HFF-Myc (cell line): ENCODE measurements around the gene POLD1.

ENCODE experiments used
- DNase-seq: peaks from one replicate; pipeline ENCODE4 v3.0.0-alpha.2; 2011; ENCODE audit warnings: low read depth; ENCODE audit errors: extremely low read depth
- H3K4me3 ChIP-seq: replicated peaks from 2 replicates; pipeline ENCODE4 v1.5.1; 2011; ENCODE audit warnings: low read depth, mild to moderate bottlenecking, control low read depth, low read length
- CTCF ChIP-seq: IDR thresholded peaks from 2 replicates; pipeline ENCODE4 v1.5.1; 2012; ENCODE audit warnings: mild to moderate bottlenecking, low read depth, low read length, control low read depth; ENCODE audit errors: missing control alignments

POLD1 gene

GRCh38 chr19:50425581-50425980, 41.4 kb downstream of the POLD1 start:
- DNase-seq: no peak
- no peak for TF ChIP-seq CTCF
- no peak overlapping the region for H3K4me3 ChIP-seq

GRCh38 chr19:50427318-50427925, 43.3 kb downstream of the POLD1 start:
- DNase-seq: no peak
- peak overlapping the region; percentile 9; the same call in 1 of the 2 replicates for H3K4me3 ChIP-seq
- TF ChIP-seq CTCF: no peak

DNA sequence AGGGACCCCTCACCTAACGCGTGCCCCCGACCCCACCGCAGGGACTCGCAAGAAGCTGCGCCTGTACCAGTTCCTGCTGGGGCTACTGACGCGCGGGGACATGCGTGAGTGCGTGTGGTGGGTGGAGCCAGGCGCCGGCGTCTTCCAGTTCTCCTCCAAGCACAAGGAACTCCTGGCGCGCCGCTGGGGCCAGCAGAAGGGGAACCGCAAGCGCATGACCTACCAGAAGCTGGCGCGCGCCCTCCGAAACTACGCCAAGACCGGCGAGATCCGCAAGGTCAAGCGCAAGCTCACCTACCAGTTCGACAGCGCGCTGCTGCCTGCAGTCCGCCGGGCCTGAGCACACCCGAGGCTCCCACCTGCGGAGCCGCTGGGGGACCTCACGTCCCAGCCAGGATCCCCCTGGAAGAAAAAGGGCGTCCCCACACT, 43.9 kb downstream of the POLD1 start:
- peak; percentile 19 for DNase-seq
- TF ChIP-seq CTCF: no peak
- H3K4me3 ChIP-seq: peak overlapping the region; percentile 9; the same call in 1 of the 2 replicates

- no peak for TF ChIP-seq CTCF
- H3K4me3 ChIP-seq: no peak overlapping the region
- DNase-seq: no peak
Observed at GRCh38 chr19:50428772-50429463, 44.8 kb downstream of the POLD1 start.

- no peak for DNase-seq
- H3K4me3 ChIP-seq: no peak overlapping the region
- no peak for TF ChIP-seq CTCF
Observed at GRCh38 chr19:50430888-50431342, 46.8 kb downstream of the POLD1 start.

DNA sequence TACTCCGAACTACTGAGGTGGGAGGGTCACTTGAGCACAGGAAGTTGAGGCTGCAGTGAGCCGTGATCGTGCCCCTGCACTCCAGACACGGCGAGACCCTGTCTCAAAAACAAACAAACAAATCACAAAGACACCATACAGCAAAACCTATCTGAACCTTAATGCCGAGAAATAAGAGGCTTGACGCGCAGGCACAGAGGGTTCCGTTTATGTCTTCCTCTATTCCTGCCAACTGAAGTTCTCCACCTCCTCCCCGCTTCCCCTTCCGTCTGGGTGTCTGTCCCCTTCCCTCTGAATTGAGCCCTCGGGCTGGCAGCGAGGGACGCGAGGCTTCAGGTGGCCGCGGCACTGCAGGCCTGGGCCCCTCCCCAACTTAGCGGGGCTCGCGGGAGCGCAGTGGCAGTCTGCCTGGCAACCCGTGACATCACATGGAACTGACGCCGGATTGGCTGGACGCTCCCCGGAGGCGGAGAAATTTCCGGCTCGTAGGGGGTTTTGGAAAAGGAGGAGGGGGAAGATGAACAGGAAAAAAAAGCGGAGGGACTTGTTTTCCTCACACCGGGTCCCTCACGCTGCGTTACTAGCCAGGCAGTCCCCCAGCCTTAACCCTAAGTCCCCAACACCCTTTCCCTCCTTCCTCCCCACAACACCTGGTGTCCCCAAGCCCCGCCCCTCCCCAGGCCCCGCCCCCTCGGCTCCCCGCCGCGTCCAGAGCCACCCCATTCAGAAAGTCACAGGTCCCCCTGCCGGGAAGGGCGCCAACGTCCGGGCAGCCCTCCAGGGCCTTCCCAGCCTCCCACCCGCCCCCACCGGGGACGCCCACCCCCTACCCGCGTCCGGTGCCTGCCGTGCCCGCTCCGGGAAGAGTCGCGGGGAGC, 47.4 kb downstream of the POLD1 start:
- no peak for TF ChIP-seq CTCF
- peak overlapping the region; percentile 38 for H3K4me3 ChIP-seq
- DNase-seq: no peak
